A549 treated with CpdA at 1 μM for 4 hours (cell line): ENCODE measurements around the gene SPRR5. TPM values are rescaled to one million over a fixed set of nuclear protein-coding genes. Genes with fewer than 3 reads are reported as not detected.

Source experiments
- total RNA-seq: library from RNA; stranded (reverse); fragments of 200-300 nt; extraction: Qiagen RNA extraction; gene quantifications from 5 replicates; pipeline ENCODE4 v1.2.3, GENCODE V29; 2022; ENCODE audit warnings: low read depth

Gene SPRR5
- total RNA-seq = not detected in 5 replicates

GRCh38 chr1:152946651-152947256 is at the start of gene SPRR5:
Gene SPRR5 (plus strand): TSS chr1:152947206. CDS start chr1:152948555, 1,349 bp downstream.

GRCh38 chr1:152907686-152908601 is 39.1 kb upstream of the SPRR5 start, which contains the start of gene IVL:
Gene IVL (plus strand): TSS chr1:152908546. CDS start chr1:152909798, 1,252 bp downstream.

GRCh38 chr1:152970495-152970894 is 23.5 kb downstream of the SPRR5 start, which contains the start of gene SPRR4:
Gene SPRR4 (plus strand): TSS chr1:152970648. CDS start chr1:152971891, 1,243 bp downstream.

GRCh38 chr1:152983743-152984142 is 36.7 kb downstream of the SPRR5 start, which contains the start of gene SPRR1A:
Gene SPRR1A (plus strand): TSS chr1:152984081. CDS start chr1:152985231, 1,150 bp downstream.

Other genes starting within 250 kb of the SPRR5 start
- gene LCE2A, start 248.9 kb upstream of the SPRR5 start, total RNA-seq = not detected in 5 replicates
- not detected in 5 replicates for gene LCE4A, start 239.0 kb upstream of the SPRR5 start, total RNA-seq
- gene KPRP, start 189.2 kb upstream of the SPRR5 start, total RNA-seq = not detected in 5 replicates
- gene LCE1F, start 172.1 kb upstream of the SPRR5 start, total RNA-seq = not detected in 5 replicates
- not detected in 5 replicates for gene LCE1E, start 160.9 kb upstream of the SPRR5 start, total RNA-seq
- not detected in 5 replicates for gene LCE1D, start 150.5 kb upstream of the SPRR5 start, total RNA-seq
- not detected in 5 replicates for gene LCE1C, start 140.6 kb upstream of the SPRR5 start, total RNA-seq
- gene LCE1B, start 135.2 kb upstream of the SPRR5 start, total RNA-seq = not detected in 5 replicates
- gene LCE1A, start 119.7 kb upstream of the SPRR5 start, total RNA-seq = not detected in 5 replicates
- gene LCE6A, start 104.3 kb upstream of the SPRR5 start, total RNA-seq = not detected in 5 replicates
- gene LCE7A, start 87.2 kb upstream of the SPRR5 start, total RNA-seq = not detected in 5 replicates
- not detected in 5 replicates for gene SMCP, start 68.9 kb upstream of the SPRR5 start, total RNA-seq
- 0.03 TPM in 1 of 5 replicates, not detected in the others for gene IVL, start 38.7 kb upstream of the SPRR5 start, total RNA-seq
- not detected in 5 replicates for gene SPRR4, start 23.4 kb downstream of the SPRR5 start, total RNA-seq
- gene SPRR1A, start 36.9 kb downstream of the SPRR5 start, total RNA-seq = not detected in 5 replicates
- 0.22 TPM in 1 of 5 replicates, not detected in the others for gene SPRR3, start 54.5 kb downstream of the SPRR5 start, total RNA-seq
- not detected in 5 replicates for gene SPRR1B, start 84.0 kb downstream of the SPRR5 start, total RNA-seq
- gene SPRR2D, start 93.9 kb downstream of the SPRR5 start, total RNA-seq = not detected in 5 replicates
- not detected in 5 replicates for gene SPRR2A, start 110.3 kb downstream of the SPRR5 start, total RNA-seq
- gene SPRR2B, start 124.4 kb downstream of the SPRR5 start, total RNA-seq = not detected in 5 replicates
- not detected in 5 replicates for gene SPRR2E, start 147.3 kb downstream of the SPRR5 start, total RNA-seq
- gene SPRR2F, start 166.3 kb downstream of the SPRR5 start, total RNA-seq = not detected in 5 replicates
- gene SPRR2G, start 203.7 kb downstream of the SPRR5 start, total RNA-seq = not detected in 5 replicates